SU-DHL-6 (cell line): ENCODE results near the gene YKT6.

Experiments used
- EZH2phosphoT487 ChIP-seq: fragments of 200-600 bp; sonication (generic), shearing (Covaris generic); conservative IDR thresholded peaks from 2 replicates; pipeline ENCODE4 v1.6.1; 2018; ENCODE audit warnings: mild to moderate bottlenecking, antibody characterized with exemption, low read length, moderate library complexity, mixed read lengths
- TF ChIP-seq, protein P1 (sequence below): fragments of 200-600 bp; sonication (generic); IDR thresholded peaks from one replicate; pipeline ENCODE4 v1.5.1; 2017; ENCODE audit warnings: antibody characterized with exemption, mild to moderate bottlenecking, low read length, moderate library complexity; ENCODE audit not compliant: insufficient read depth, poor library complexity, severe bottlenecking

DNA sequence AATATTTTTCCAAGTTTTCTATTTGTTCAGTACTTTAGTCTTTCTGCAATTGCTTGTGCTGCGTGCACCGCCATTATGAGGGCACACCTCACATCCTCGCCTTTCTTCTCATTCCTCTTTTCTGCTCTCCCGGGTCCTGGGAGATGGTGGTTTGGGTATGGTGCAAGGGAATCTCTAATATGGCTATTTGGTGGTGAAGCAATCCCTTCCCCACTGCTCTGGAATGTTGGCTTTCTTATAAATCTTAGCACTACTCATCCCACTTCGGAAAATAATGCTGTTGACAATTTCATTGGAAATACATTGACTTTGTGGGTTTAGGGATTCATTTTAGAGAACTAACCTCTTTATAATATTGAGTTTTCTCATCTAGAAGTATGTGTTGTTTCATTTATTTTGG lies 9.6 kb upstream of the YKT6 start:
- TF ChIP-seq, protein P1, sequence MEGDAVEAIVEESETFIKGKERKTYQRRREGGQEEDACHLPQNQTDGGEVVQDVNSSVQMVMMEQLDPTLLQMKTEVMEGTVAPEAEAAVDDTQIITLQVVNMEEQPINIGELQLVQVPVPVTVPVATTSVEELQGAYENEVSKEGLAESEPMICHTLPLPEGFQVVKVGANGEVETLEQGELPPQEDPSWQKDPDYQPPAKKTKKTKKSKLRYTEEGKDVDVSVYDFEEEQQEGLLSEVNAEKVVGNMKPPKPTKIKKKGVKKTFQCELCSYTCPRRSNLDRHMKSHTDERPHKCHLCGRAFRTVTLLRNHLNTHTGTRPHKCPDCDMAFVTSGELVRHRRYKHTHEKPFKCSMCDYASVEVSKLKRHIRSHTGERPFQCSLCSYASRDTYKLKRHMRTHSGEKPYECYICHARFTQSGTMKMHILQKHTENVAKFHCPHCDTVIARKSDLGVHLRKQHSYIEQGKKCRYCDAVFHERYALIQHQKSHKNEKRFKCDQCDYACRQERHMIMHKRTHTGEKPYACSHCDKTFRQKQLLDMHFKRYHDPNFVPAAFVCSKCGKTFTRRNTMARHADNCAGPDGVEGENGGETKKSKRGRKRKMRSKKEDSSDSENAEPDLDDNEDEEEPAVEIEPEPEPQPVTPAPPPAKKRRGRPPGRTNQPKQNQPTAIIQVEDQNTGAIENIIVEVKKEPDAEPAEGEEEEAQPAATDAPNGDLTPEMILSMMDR: no peak
- TF ChIP-seq EZH2phosphoT487: no peak
